Esophagus muscularis mucosa (tissue), 4 donors: Measurements from ENCODE around the gene SIX4.

Experiments used
- CTCF ChIP-seq, 3 experiments: fragments of 200-600 bp in 2 of 3; fragments of 450-650 bp in 1 of 3; sonication (generic) in 2 of 3; IDR thresholded peaks; one replicate each; pipeline ENCODE4 v1.5.1; 2017 to 2019; ENCODE audit warnings: antibody characterized with exemption in 3 of 3, mild to moderate bottlenecking in 2 of 3, moderate library complexity in 1 of 3
- EP300 ChIP-seq: sonication (generic); formaldehyde crosslinking; IDR thresholded peaks from one replicate; pipeline ENCODE4 v1.6.1; 2017; ENCODE audit warnings: antibody characterized with exemption
- POLR2A ChIP-seq: fragments of 450-650 bp; IDR thresholded peaks from one replicate; pipeline ENCODE4 v1.6.1; 2017; ENCODE audit warnings: antibody characterized with exemption, moderate library complexity, mild to moderate bottlenecking, low read depth
- POLR2AphosphoS5 ChIP-seq, 2 donors: sonication (generic); formaldehyde crosslinking; IDR thresholded peaks; one replicate each; pipeline ENCODE4 v1.6.1; 2017; ENCODE audit warnings: antibody characterized with exemption in 2 of 2

DNA sequence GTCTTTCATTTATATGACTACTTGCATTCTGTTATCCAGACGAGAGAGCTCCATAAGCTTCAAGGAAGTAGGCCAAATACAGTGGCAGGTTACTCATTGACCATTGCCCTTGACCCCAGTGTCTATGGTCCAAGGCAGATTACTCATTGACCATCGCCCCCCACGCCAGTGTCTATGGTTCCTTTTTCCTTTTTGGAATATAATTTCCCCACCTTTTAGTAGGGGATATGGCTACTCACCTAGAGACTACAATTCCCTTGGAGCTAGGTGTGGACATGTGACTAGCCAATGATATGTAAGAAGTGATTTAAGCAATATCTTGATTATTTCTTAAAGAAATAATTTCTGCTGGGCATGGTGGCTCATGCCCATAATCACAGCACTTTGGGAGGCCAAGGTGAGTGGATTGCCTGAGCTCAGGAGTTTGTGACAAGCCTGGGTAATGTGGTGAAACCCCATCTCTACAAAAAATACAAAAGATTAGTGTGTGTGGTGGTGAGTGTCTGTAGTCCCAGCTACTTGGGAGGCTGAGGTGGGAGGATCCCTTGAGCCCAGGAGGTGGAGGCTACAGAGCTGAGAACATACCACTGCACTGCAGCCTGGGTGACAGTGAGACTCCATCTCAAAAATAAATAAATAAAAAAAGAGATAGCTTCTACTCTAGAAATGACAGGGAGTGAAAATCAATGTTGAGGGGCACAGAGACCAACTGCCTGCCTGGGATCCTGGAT, 32.6 kb downstream of the SIX4 start:
- TF ChIP-seq POLR2AphosphoS5 (IDR thresholded peaks at IDR 0.05) (no peak), CTCF (IDR thresholded peaks at IDR 0.05) (no peak), EP300 (no peak), POLR2A (no peak)
